OCI-LY1 (cell line): ENCODE data around the gene HYAL2.
A peak's percentile ranks its signal among the peaks of the same experiment; 100 is the strongest.

Experiments
- H2AFZ ChIP-seq: fragments of 200-600 bp; sonication (generic), shearing (Covaris generic); 2 replicates; pipeline ENCODE4 v1.6.0; 2014; ENCODE audit warnings: antibody characterized with exemption, mild to moderate bottlenecking, low read length
- H3F3A ChIP-seq: fragments of 200-600 bp; sonication (generic), shearing (Covaris generic); 2 replicates; pipeline ENCODE4 v1.6.0; 2014; ENCODE audit warnings: mild to moderate bottlenecking, antibody characterized with exemption, low read length, moderate library complexity; ENCODE audit not compliant: insufficient read depth
- H3K27ac ChIP-seq: fragments of 200-600 bp; sonication (generic); 2 replicates; pipeline ENCODE4 v1.5.1; 2014; ENCODE audit warnings: low read length, mixed run types, mild to moderate bottlenecking, low read depth; ENCODE audit not compliant: poor library complexity, severe bottlenecking
- H3K27me3 ChIP-seq: fragments of 200-600 bp; sonication (generic); 2 replicates; pipeline ENCODE4 v1.6.0; 2014; ENCODE audit warnings: antibody characterized with exemption, mild to moderate bottlenecking, low read length, moderate library complexity; ENCODE audit not compliant: insufficient read depth
- H3K36me3 ChIP-seq: fragments of 200-600 bp; sonication (generic); 2 replicates; pipeline ENCODE4 v1.6.1; 2014; ENCODE audit warnings: mild to moderate bottlenecking, antibody characterized with exemption, low read length, moderate library complexity, mixed read lengths; ENCODE audit not compliant: insufficient read depth
- H3K4me1 ChIP-seq: fragments of 200-600 bp; sonication (generic); 2 replicates; pipeline ENCODE4 v1.5.1; 2014; ENCODE audit warnings: mild to moderate bottlenecking, low read length, moderate library complexity; ENCODE audit not compliant: insufficient read depth, severe bottlenecking
- H3K4me2 ChIP-seq: fragments of 200-600 bp; sonication (generic), shearing (Covaris generic); 2 replicates; pipeline ENCODE4 v1.6.1; 2014; ENCODE audit warnings: low read length
- H3K4me3 ChIP-seq: fragments of 200-600 bp; sonication (generic); 2 replicates; pipeline ENCODE4 v1.5.1; 2014; ENCODE audit warnings: low read length, low read depth, mild to moderate bottlenecking, mixed read lengths; ENCODE audit not compliant: poor library complexity, severe bottlenecking
- H3K79me2 ChIP-seq: fragments of 200-600 bp; shearing (Covaris generic); 2 replicates; pipeline ENCODE4 v1.6.1; 2016; ENCODE audit warnings: mixed run types, low read length, mixed read lengths; ENCODE audit not compliant: insufficient read depth
- H3K9ac ChIP-seq: fragments of 200-600 bp; sonication (generic), shearing (Covaris generic); 2 replicates; pipeline ENCODE4 v1.6.1; 2014; ENCODE audit warnings: mild to moderate bottlenecking, low read length, mixed read lengths
- H3K9me2 ChIP-seq: fragments of 200-600 bp; sonication (generic), shearing (Covaris generic); 2 replicates; pipeline ENCODE4 v1.6.1; 2014; ENCODE audit warnings: low read depth, mild to moderate bottlenecking, low read length, mixed read lengths
- H3K9me3 ChIP-seq: fragments of 200-600 bp; shearing (Covaris generic); 2 replicates; pipeline ENCODE4 v1.6.1; 2014; ENCODE audit warnings: low read length, mixed read lengths
- H4K20me1 ChIP-seq: fragments of 200-600 bp; sonication (generic), shearing (Covaris generic); 2 replicates; pipeline ENCODE4 v1.6.0; 2016; ENCODE audit warnings: mild to moderate bottlenecking, low read length; ENCODE audit not compliant: insufficient read depth
- CTCF ChIP-seq: fragments of 200-600 bp; sonication (generic), shearing (Covaris generic); IDR thresholded peaks from 2 replicates; pipeline ENCODE4 v1.5.1; 2017; ENCODE audit warnings: mild to moderate bottlenecking, antibody characterized with exemption, low read length, moderate library complexity, mixed read lengths
- EZH2 ChIP-seq: fragments of 200-600 bp; sonication (generic), shearing (Covaris generic); IDR thresholded peaks from 2 replicates; pipeline ENCODE4 v1.8.0; 2017; ENCODE audit warnings: borderline replicate concordance, mixed run types, mild to moderate bottlenecking, antibody characterized with exemption, low read length, moderate library complexity, mixed read lengths

The HYAL2 gene

GRCh38 chr3:50322386-50323091, at the start of gene HYAL2:
HYAL2 (minus strand) TSS chr3:50322745; CDS start chr3:50320489, 2,256 bp downstream.
- peaks cover 5% of the 10 kb centered on the region; the same call in 1 of the 2 replicates for H3K79me2 ChIP-seq

DNA sequence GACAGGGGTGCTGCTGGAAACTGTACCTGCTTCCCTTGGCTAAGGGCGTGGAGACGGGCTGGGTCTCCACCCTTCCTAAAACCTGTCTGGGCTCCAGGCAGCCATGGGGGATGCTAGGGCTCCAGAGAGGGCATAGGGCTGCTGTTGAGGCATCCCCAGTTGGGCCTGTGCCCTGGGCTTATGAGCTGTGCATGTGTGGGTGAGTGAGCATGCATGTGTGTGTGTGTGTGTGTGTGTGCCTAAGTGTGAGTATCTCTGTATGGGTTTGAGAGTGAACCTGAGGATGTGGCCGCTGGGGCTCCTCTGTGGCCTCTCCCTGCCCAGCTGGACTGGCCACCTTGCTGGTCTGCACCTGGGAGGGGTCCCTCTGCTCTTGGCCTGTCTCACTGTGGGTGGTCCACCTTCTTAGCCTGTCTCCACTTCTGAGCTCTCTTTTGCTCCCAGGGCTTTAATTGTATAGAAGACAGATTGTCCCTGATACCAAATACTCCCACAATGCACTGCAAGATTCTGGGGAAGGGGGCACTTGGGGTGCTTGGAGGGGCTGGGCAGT, 48.7 kb upstream of the HYAL2 start:
- Histone ChIP-seq H3K9ac (no peak overlapping the region), H3K36me3 (no peaks in the 10 kb centered on the region), H3K4me1 (no peaks in the 10 kb centered on the region), H3K79me2 (no peaks in the 10 kb centered on the region), H3F3A (no peaks in the 10 kb centered on the region), H2AFZ (no peak overlapping the region), H4K20me1 (no peaks in the 10 kb centered on the region), H3K4me2 (no peak overlapping the region), H3K27me3 (peaks cover 11% of the 10 kb centered on the region), H3K27ac (no peak overlapping the region), H3K9me2 (no peaks in the 10 kb centered on the region), H3K4me3 (no peak overlapping the region), H3K9me3 (no peaks in the 10 kb centered on the region)
- no peak for TF ChIP-seq CTCF
- TF ChIP-seq EZH2 = no peak

More at GRCh38 chr3:50322386-50323091, at the start of gene HYAL2:
- Histone ChIP-seq H3K4me2 (peak within 1 kb of the TSS; percentile 90), H3F3A (no peaks in the 10 kb centered on the region), H3K4me3 (peak within 1 kb of the TSS; percentile 84), H3K27me3 (no peaks in the 10 kb centered on the region), H3K27ac (peak within 1 kb of the TSS; percentile 64), H4K20me1 (no peaks in the 10 kb centered on the region), H3K9ac (peak within 1 kb of the TSS; percentile 76), H2AFZ (no peak within 1 kb of the TSS), H3K9me2 (no peaks in the 10 kb centered on the region), H3K4me1 (peaks cover 48% of the 10 kb centered on the region), H3K9me3 (no peaks in the 10 kb centered on the region), H3K36me3 (peaks cover 10% of the 10 kb centered on the region; the same call in 1 of the 2 replicates)
- TF ChIP-seq CTCF (no peak), EZH2 (no peak)

GRCh38 chr3:50370594-50370993, 48.0 kb upstream of the HYAL2 start:
- Histone ChIP-seq H3F3A (no peaks in the 10 kb centered on the region), H4K20me1 (no peaks in the 10 kb centered on the region), H3K27ac (no peak overlapping the region), H3K4me3 (no peak overlapping the region), H3K27me3 (peaks cover 11% of the 10 kb centered on the region), H3K9me2 (no peaks in the 10 kb centered on the region), H3K79me2 (no peaks in the 10 kb centered on the region), H3K4me2 (no peak overlapping the region), H2AFZ (no peak overlapping the region), H3K36me3 (no peaks in the 10 kb centered on the region), H3K4me1 (peaks cover 3% of the 10 kb centered on the region), H3K9me3 (no peaks in the 10 kb centered on the region), H3K9ac (no peak overlapping the region)
- TF ChIP-seq CTCF = peak; percentile 46
- TF ChIP-seq EZH2 = no peak
